ENCODE data around the gene PRKCD.

Gene PRKCD

DNA sequence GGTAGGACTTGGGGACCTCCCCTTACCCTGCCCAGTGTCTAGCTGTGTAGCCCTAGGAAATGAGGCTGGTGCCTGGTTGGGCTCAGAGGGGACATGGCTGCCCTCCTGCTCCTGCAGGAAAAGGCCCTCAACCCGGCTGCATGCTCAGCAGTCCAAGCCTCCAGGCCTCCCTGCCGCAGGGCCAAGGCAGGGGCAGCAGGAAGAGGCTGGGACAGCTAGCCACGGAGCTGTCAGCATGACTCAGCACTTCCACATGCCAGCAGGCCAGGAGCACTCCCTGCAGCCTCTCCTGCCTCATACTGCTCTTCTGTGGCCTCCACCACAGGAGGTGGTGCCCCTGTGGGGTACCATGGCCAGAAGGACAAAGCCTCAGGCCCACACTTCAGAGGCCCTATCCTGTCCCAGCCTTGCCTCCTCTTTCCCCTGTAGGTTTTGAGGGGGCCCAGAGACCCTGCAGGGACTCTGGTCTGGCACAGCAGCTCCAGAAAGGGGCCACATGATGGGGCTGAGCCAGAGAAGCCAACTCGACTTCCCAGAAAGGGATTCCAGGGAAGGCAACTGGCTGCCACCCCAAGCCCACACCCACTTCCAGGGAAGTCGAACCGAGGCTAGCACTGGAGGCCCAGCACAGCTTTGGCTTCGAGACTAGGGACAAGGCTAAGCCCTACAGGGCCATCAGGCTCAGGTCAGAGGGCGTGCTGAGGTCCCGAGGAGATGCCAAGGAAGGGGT is 75.3 kb downstream of the PRKCD start:
- DNase-seq = no peak

DNA sequence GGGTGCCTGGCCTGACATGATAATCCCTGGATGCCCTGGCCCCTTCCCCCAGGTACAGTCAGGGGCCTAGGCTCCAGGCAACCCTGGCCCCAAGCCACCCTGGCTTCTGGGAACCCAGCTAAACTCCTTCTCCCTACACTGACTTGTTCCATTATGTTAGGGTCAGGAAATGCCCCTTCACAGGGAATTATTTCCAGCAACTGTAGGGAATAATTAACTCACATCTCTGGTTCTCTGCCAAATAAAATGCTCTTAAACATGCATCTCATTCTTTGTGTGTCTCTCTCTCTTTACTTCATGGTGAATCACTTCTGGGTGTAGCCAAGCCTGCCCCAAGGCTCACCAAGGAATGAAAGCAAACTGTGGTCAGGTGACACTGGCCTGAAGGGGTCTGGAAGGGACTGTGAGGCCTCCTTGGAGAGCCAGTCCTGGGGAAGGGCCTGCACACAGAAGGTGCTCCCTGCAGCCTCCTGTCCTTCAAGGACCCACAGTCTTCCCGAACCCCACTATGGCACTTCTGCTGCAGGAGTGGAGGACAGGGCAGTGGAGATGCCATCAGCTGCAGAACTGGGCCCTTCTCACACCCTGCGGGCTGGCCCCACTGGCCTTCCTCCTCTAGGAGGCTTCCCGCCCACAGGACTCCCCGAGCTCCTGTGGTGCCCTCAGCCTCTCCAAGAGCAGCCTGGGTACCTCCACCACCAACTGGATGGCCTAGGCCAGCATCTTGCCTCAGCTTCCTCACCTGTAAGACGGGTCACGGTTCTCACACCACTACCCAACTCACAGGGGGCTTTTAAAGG is 77.2 kb downstream of the PRKCD start:
- no peak for DNase-seq

DNA sequence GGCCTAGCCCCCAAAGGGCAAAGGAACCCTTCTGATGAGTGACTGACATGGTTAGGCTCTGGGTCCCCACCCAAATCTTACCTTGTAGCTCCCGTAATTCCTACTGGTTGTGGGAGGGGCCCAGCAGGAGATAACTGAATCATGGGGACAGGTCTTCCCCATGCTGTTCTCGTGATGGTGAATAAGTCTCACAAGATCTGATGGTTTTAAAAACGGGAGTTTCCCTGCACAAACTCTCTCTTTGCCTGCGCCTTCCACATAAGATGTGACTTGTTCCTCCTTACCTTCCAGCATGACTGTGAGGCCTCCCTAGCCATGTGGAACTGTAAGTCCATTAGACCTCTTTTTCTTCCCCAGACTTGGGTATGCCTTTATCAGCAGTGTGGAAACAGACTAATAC is 77.9 kb downstream of the PRKCD start:
- DNase-seq = no peak

DNA sequence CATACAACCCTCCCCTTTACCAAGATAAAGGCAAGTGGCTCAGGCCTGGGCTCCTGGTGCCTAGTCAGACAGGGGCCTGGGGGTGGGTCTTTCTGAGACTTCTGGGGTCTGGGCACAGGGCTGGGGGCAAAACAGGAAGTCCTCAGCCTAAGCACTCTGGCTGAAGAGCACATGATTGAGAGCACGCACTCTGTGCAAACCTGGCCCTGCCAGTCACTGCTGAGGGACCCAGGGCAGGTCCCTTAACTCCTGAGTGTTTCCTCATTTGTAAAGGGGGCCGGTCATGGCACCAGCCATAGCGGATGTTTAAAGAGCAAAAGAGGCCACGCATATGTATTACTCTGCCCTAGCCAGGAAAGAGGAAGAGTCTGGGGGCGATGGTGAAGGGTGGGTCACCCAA is 78.8 kb downstream of the PRKCD start:
- DNase-seq = no peak

DNA sequence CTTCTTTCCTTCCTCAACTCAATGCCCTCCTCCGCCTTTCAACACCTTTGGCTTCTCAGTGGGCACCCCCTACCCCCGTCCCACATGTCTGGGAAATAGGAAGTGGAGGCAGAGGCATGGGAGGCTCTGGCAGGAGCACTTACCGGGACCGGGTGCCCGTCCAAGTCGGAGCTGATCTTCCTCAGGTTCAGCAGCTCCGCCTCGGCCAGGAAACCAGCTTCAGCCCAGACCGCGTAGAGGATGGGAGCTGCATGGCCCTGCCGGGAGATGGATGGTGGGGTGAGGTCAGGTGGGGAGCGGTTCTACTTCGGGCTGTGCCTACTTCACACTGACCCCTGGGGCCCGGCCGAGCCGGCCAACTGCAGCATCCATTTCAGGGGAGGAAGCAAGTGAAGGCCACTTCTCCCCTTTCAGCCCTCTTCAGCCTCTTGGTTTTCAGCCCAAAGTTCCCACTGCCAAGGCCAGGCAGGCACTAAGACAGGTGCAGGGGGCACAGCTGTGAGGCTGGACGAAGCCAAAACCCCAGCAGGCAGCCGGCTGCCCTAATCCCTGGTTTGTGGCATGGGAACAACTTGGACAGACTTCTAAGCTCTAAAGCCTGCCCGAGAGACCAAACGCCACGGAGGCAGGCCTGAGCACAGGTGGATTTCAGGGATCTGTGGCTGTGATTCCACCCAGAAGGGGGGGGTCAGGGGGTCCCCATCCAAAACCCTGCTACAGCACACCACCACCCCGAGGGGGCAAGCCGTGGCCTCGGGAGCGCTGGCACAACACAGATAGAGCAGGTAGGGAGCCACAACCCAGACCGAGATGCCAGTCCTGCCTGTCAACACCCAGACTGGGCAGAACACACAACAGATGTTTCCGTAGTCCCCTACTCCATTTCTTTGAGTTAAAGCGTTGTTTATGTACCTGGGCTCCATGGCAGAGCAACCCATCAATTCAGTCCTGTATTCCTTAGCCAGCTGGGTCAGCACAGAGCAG is 80.3 kb downstream of the PRKCD start:
- DNase-seq = no peak

DNA sequence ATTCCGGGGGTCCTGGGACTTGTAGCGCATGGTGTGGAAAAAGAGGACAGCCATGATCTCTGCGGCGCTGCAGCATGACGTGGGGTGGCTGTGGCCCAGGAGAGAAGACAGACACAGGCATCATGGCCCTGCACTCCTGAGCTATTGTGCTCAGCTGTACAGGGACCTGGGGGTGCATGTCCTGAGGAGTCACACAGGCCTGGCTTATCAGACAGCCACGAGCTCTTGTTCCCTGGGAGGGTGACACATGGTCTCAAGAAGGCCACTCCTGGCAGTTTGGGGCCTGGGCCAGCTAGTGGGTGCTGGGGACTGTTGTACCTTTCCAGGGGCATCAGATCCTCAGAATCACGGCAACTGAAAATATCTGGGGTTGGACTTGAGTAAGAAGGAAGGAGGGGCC is 81.1 kb downstream of the PRKCD start:
- no peak for DNase-seq

Measured in NCI-H187 treated with DMSO at 0.1 percent for 48 hours (cell line).